22Rv1 (cell line): ENCODE data around the gene ZNF79.

Experiments
- ZFX ChIP-seq: fragments of 450-650 bp; IDR thresholded peaks from 2 replicates; pipeline ENCODE4 v1.6.1; 2017; ENCODE audit warnings: antibody characterized with exemption, borderline replicate concordance
- TF ChIP-seq, protein P1 (sequence below): fragments of 450-650 bp; IDR thresholded peaks from 2 replicates; pipeline ENCODE4 v1.5.1; 2017; ENCODE audit warnings: mild to moderate bottlenecking

DNA sequence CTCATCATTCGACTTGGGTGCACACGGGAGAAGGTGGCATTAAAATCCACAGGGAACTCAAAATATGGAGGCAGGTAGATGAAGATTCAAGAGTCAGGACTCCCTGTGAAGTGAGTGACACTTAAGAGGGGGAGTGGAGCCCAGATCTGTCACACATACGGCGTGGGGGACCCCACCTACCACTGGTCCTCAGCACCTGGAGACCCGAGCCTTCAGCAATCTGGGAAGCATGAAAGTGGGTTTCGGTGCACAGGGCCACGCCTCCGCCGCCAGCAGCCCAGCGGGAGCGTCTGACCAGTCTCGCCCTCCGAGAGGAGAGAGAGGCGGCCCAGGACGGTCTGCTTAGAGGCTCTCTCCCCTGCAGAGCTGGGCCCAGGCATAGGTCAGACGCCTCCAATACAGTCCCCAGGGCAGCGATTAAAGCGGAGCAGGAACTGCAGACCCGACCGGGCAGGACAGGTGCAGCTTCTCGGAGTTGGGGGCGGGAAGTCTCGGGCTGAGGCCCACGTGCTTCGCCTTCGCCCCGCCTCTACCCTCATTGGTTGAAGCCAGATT lies 27.9 kb upstream of the ZNF79 start:
- TF ChIP-seq, protein P1, sequence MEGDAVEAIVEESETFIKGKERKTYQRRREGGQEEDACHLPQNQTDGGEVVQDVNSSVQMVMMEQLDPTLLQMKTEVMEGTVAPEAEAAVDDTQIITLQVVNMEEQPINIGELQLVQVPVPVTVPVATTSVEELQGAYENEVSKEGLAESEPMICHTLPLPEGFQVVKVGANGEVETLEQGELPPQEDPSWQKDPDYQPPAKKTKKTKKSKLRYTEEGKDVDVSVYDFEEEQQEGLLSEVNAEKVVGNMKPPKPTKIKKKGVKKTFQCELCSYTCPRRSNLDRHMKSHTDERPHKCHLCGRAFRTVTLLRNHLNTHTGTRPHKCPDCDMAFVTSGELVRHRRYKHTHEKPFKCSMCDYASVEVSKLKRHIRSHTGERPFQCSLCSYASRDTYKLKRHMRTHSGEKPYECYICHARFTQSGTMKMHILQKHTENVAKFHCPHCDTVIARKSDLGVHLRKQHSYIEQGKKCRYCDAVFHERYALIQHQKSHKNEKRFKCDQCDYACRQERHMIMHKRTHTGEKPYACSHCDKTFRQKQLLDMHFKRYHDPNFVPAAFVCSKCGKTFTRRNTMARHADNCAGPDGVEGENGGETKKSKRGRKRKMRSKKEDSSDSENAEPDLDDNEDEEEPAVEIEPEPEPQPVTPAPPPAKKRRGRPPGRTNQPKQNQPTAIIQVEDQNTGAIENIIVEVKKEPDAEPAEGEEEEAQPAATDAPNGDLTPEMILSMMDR, result no peak
- TF ChIP-seq ZFX, result no peak
